Endometrial microvascular endothelial cells (primary cell): ENCODE data around the gene HJURP. TPM values are rescaled to one million over a fixed set of nuclear protein-coding genes. Genes with fewer than 3 reads are reported as not detected.

Experiments
- in situ Hi-C: cut with HindIII; loops from 2 replicates; pipeline ENCODE4 v1.10.0; 2017; ENCODE audit warnings: low sequenced_read_pairs, low pct_unique_long_range_greater_than_20kb; ENCODE audit errors: inconsistent ontology term
- total RNA-seq: library from RNA; depleted of rRNA; stranded (reverse); fragments of >200 nt; gene quantifications from one replicate; pipeline ENCODE4 v1.2.3, GENCODE V29; 2015; ENCODE audit errors: inconsistent ontology term

Gene HJURP
- total RNA-seq, 1 donor from 2014 or later: 69.5 TPM

- in situ Hi-C loops: no loop called here
These were observed 21.4 kb downstream of the HJURP start for GRCh38 chr2:233832869-233833311.

GRCh38 chr2:233832414-233832813 lies 21.9 kb downstream of the HJURP start:
- in situ Hi-C loops: no loop called here

- in situ Hi-C loops: no loop called here
These were observed 22.5 kb downstream of the HJURP start for GRCh38 chr2:233831861-233832260.

- in situ Hi-C loops: no loop called here
These were observed 23.2 kb downstream of the HJURP start for GRCh38 chr2:233831011-233831721.

- in situ Hi-C loops: no loop called here
These were observed 24.1 kb downstream of the HJURP start for GRCh38 chr2:233830111-233830802.

GRCh38 chr2:233829193-233830110 lies 24.9 kb downstream of the HJURP start:
- in situ Hi-C loops: no loop called here

GRCh38 chr2:233828546-233829192 lies 25.7 kb downstream of the HJURP start:
- in situ Hi-C loops: no loop called here

GRCh38 chr2:233824373-233824772 lies 30.0 kb downstream of the HJURP start:
- in situ Hi-C loops: no loop called here

GRCh38 chr2:233823731-233824121 lies 30.6 kb downstream of the HJURP start:
- in situ Hi-C loops: no loop called here

GRCh38 chr2:233822781-233823730 lies 31.3 kb downstream of the HJURP start:
- in situ Hi-C loops: no loop called here

- in situ Hi-C loops: no loop called here
These were observed 32.1 kb downstream of the HJURP start for GRCh38 chr2:233822101-233822771.

- in situ Hi-C loops: no loop called here
These were observed 32.6 kb downstream of the HJURP start for GRCh38 chr2:233821709-233822100.

- in situ Hi-C loops: no loop called here
These were observed 33.1 kb downstream of the HJURP start for GRCh38 chr2:233821196-233821595.

GRCh38 chr2:233820774-233821105 lies 33.6 kb downstream of the HJURP start:
- in situ Hi-C loops: no loop called here

- in situ Hi-C loops: no loop called here
These were observed 34.2 kb downstream of the HJURP start for GRCh38 chr2:233819884-233820773.
